Ishikawa (cell line): Measurements from ENCODE around the gene PDLIM1.

ENCODE experiments used
- CREB1 ChIP-seq: IDR thresholded peaks from 2 replicates; pipeline ENCODE4 v1.6.1; 2012; ENCODE audit warnings: low read depth
- EP300 ChIP-seq: IDR thresholded peaks from 2 replicates; pipeline ENCODE4 v1.6.1; 2012; ENCODE audit warnings: borderline replicate concordance
- FOXM1 ChIP-seq: IDR thresholded peaks from 2 replicates; pipeline ENCODE4 v1.6.1; 2012; ENCODE audit warnings: low read depth, borderline replicate concordance
- MAX ChIP-seq: IDR thresholded peaks from 2 replicates; pipeline ENCODE4 v1.6.1; 2012
- RAD21 ChIP-seq: IDR thresholded peaks from 2 replicates; pipeline ENCODE4 v1.6.1; 2012; ENCODE audit warnings: low read depth
- REST ChIP-seq: IDR thresholded peaks from 2 replicates; pipeline ENCODE4 v1.6.1; 2012; ENCODE audit warnings: low read depth, mild to moderate bottlenecking
- TCF12 ChIP-seq: IDR thresholded peaks from 2 replicates; pipeline ENCODE4 v1.6.1; 2012; ENCODE audit warnings: low read depth
- TEAD4 ChIP-seq: IDR thresholded peaks from 2 replicates; pipeline ENCODE4 v1.6.1; 2012
- USF1 ChIP-seq: IDR thresholded peaks from 2 replicates; pipeline ENCODE4 v1.6.1; 2012
- YY1 ChIP-seq: IDR thresholded peaks from 2 replicates; pipeline ENCODE4 v1.6.1; 2012; ENCODE audit warnings: low read depth
- ZBTB7A ChIP-seq: IDR thresholded peaks from 2 replicates; pipeline ENCODE4 v1.6.1; 2012; ENCODE audit warnings: low read depth

- TF ChIP-seq EP300, result no peak
- no peak for TF ChIP-seq MAX
- TF ChIP-seq RAD21, result no peak
- TF ChIP-seq CREB1, result no peak
- TF ChIP-seq REST, result no peak
- no peak for TF ChIP-seq TCF12
- TF ChIP-seq TEAD4, result no peak
- no peak for TF ChIP-seq USF1
- no peak for TF ChIP-seq ZBTB7A
- no peak for TF ChIP-seq YY1
- no peak for TF ChIP-seq FOXM1
Measured at GRCh38 chr10:95325863-95326262, 35.1 kb upstream of the PDLIM1 start.
